ENCODE measurements around the gene ALDH1L1. TPM values are rescaled to one million over a fixed set of nuclear protein-coding genes. Genes with fewer than 3 reads are reported as not detected.

ALDH1L1 gene
- total RNA-seq, 2 donors from 2014 or later: 54.7 to 65.3 TPM

GRCh38 chr3:126106336-126107202 lies 73.8 kb downstream of the ALDH1L1 start:
- no peaks in the 10 kb centered on the region for H3K4me1 ChIP-seq
- WGBS, 2 donors: 87 to 90% methylated on average over 20 to 21 of the region's 21 CpGs
- no peaks in the 10 kb centered on the region for H3K9me3 ChIP-seq
- H3K27ac ChIP-seq: no peak overlapping the region
- no peak for DNase-seq
- intact Hi-C loops (cut with DNase I): no loop called here
- no peaks in the 10 kb centered on the region for H3K27me3 ChIP-seq
- no peak for ATAC-seq
- no peak overlapping the region for H3K4me3 ChIP-seq
- peaks cover 0 to 3% of the 10 kb centered on the region in 2 donors for H3K36me3 ChIP-seq (replicated peaks in 1 of 2; ENCODE audit: insufficient read depth in 1 of 2, low read depth in 2 of 2)
- no peak for TF ChIP-seq CTCF (IDR thresholded peaks at IDR 0.05)
- TF ChIP-seq POLR2A (IDR thresholded peaks at IDR 0.05): no peak

DNA sequence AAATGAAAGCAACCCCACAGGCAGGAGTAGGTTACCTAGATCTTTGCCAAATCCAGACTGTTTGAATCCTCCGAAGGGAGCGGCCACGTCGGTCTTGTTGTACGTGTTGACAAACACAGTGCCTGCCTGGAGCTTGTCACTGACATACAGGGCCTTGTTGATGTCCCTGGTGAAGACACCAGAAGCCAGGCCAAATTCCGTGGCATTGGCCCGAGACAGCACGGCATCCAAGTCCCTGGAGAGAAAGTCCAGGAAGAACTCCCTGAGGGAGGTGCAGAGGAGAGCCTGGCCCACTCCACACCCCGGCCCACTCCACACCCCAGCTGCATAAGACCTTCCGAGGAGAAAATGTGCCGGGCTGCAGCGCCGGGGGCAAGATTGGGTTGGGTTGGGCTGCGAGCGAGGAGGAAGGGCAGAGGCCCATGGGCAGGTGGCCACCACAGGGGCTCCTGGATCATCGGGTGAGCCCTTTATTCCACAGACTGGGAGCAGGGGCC lies 74.6 kb downstream of the ALDH1L1 start:
- Histone ChIP-seq H3K27me3 (no peaks in the 10 kb centered on the region), H3K36me3 (replicated peaks in 1 of 2; ENCODE audit: insufficient read depth in 1 of 2, low read depth in 2 of 2) (peaks cover 0 to 3% of the 10 kb centered on the region in 2 donors), H3K4me1 (no peaks in the 10 kb centered on the region), H3K9me3 (no peaks in the 10 kb centered on the region), H3K27ac (no peak overlapping the region), H3K4me3 (no peak overlapping the region)
- DNase-seq: no peak
- no peak for ATAC-seq
- intact Hi-C loops (cut with DNase I): no loop called here
- WGBS, 2 donors: 86 to 88% methylated on average over 15 to 16 of the region's 16 CpGs
- no peak for TF ChIP-seq CTCF (IDR thresholded peaks at IDR 0.05)
- TF ChIP-seq POLR2A (IDR thresholded peaks at IDR 0.05): no peak

GRCh38 chr3:126104742-126105605 lies 75.4 kb downstream of the ALDH1L1 start:
- TF ChIP-seq CTCF (IDR thresholded peaks at IDR 0.05) (no peak), POLR2A (IDR thresholded peaks at IDR 0.05) (no peak)
- no peaks in the 10 kb centered on the region for H3K9me3 ChIP-seq
- intact Hi-C loops (cut with DNase I): no loop called here
- H3K4me1 ChIP-seq: no peaks in the 10 kb centered on the region
- H3K4me3 ChIP-seq: no peak overlapping the region
- DNase-seq: no peak
- no peak overlapping the region for H3K27ac ChIP-seq
- peaks cover 0 to 3% of the 10 kb centered on the region in 2 donors for H3K36me3 ChIP-seq (replicated peaks in 1 of 2; ENCODE audit: insufficient read depth in 1 of 2, low read depth in 2 of 2)
- H3K27me3 ChIP-seq: no peaks in the 10 kb centered on the region
- no peak for ATAC-seq
- WGBS, 2 donors: 85 to 88% methylated on average over 9 to 14 of the region's 15 CpGs

GRCh38 chr3:126104028-126104635 lies 76.3 kb downstream of the ALDH1L1 start:
- no peak for TF ChIP-seq CTCF (IDR thresholded peaks at IDR 0.05)
- no peak for TF ChIP-seq POLR2A (IDR thresholded peaks at IDR 0.05)
- DNase-seq (no peak), ATAC-seq (no peak)
- H3K27ac ChIP-seq: no peak overlapping the region
- WGBS, 2 donors: 75 to 86% methylated on average over 4 to 7 of the region's 7 CpGs
- H3K4me1 ChIP-seq: no peaks in the 10 kb centered on the region
- peaks cover 0 to 3% of the 10 kb centered on the region in 2 donors for H3K36me3 ChIP-seq (replicated peaks in 1 of 2; ENCODE audit: insufficient read depth in 1 of 2, low read depth in 2 of 2)
- intact Hi-C loops (cut with DNase I): no loop called here
- no peaks in the 10 kb centered on the region for H3K9me3 ChIP-seq
- no peaks in the 10 kb centered on the region for H3K27me3 ChIP-seq
- no peak overlapping the region for H3K4me3 ChIP-seq

All from body of pancreas (tissue), 4 donors.